Bone marrow (tissue), 2 donors: ENCODE measurements around the gene GPR68.

Source experiments
- DNase-seq, 2 donors: peaks; one replicate each; lab custom pipeline; 2025; lab: John Stamatoyannopoulos, UW

GPR68 gene, protein sequence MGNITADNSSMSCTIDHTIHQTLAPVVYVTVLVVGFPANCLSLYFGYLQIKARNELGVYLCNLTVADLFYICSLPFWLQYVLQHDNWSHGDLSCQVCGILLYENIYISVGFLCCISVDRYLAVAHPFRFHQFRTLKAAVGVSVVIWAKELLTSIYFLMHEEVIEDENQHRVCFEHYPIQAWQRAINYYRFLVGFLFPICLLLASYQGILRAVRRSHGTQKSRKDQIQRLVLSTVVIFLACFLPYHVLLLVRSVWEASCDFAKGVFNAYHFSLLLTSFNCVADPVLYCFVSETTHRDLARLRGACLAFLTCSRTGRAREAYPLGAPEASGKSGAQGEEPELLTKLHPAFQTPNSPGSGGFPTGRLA

DNA sequence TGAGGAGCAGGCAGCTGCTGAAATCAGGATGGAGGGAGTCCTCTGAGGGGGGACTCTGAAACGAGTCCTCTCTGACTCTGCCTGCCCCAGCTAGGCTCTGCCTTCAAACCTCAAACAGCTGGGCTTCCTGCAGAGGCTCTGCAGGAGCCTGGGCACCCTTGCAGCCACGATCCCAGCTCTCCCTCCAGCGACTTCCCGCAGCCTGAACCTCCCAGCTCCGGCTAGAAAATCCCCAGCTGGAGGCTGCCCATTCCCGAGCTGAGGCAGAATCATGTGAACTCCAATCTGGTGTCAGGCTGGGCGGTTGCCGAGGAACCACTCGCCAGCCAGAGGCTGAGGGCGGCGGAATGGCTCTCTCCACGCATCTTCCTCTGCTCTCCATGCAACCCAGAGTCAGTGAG lies at the start of gene GPR68:
Gene GPR68 (minus strand): TSS at position 204 of the 401 bp plus-strand sequence. CDS start 9,654 bp downstream, outside the sequence.
- DNase-seq = peak in 1 of 2 donors; percentile 30

DNA sequence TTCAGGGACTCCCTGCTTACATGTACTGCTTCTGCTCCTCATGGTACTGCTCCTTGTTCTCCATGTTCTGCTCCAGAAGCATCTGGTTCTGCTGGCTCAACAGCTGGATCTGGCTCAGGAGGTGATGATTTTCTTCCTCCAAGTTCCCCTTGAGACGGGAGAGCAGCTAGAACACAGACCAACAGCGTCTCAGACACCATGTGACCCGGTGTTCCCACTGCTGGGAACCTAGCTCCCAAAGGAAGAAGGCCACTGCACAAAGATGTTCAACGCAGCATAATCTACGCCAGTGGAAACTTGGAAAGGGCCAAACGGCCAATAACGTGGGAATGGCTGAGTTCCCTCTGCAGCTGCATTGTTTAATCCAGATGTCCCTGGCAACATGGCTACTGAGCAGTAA lies 49.6 kb upstream of the GPR68 start:
- no peak for DNase-seq

DNA sequence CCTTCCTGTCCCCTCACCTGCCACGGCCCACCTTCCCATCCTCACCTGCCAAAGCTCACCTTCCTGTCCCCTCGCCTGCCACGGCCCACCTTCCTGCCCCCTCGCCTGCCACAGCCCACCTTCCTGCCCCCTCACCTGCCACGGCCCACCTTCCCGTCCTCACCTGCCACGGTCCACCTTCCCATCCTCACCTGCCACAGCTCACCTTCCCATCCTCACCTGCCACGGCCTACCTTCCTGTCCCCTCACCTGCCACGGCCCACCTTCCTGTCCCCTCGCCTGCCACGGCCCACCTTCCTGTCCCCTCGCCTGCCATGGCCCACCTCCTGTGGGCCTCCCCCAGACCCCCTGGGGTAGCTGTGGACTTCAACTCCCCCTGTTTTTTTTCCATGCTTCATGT lies 48.8 kb upstream of the GPR68 start:
- DNase-seq = no peak

DNA sequence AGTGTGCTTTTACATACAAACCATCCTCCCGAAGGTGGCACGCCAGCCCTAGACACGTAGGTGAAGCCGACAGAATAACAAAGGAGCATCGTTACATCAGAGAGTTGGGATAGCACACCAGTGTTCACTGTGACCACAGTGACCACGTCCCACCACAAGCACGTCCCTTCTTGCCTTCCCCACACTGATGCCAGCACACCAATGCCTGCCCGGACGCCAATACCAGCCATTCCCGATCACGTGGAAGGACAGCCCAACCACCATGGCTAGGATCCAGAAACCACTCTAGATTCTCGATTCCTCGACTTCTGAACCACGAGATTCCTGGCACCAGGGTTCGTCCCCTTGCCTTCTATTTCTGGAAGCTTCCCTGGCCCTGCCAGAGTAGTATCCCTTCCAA lies 48.0 kb upstream of the GPR68 start:
- DNase-seq = no peak

DNA sequence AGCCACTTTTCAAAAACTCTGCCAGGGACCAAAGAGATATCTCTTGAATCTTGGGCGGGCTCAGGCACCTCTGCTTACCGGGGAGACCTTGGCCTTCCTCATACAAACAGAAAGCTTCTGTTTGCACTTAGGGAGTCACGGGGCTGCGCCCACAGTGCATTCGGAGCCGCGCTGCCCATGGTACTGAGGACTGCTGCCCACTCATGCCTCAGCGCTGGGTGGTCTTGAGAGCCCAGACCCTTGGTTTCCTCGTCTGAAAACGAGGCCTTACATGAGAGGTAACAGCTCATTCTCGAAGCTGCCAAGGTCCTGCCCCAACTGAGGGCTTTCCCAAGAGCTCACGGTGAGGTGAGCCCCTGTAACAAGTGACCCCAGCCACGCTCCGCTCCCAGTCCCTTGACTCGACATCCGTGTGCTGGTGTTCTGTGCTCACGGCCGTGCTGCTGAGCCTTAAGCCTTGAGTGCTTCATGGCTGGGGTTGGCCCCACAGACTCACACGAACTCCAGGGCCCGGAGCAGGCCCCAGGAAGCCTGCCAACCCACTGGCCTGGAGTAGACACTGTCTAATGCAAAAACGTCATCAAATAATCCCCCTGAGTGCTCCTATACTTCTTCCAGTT lies 47.4 kb upstream of the GPR68 start:
- no peak for DNase-seq

DNA sequence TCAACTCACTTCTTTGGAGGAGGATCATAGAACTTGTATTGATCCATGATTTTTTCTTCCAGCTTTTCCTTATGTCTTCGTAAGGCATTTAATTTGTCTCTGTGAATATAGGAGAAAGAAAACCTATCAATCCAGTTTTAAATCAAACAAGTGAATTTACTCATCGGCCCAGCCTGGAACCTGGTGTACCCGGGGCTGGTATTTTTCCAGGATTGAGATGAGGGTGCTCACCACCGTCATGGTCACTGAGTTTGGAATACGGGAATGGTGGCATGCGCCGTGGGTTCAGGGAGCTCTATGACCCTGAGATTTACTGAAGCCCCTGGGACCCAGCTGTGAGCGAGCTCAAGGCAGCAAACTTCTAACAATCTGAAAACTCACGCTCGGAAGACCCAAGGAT lies 46.5 kb upstream of the GPR68 start:
- DNase-seq = no peak

DNA sequence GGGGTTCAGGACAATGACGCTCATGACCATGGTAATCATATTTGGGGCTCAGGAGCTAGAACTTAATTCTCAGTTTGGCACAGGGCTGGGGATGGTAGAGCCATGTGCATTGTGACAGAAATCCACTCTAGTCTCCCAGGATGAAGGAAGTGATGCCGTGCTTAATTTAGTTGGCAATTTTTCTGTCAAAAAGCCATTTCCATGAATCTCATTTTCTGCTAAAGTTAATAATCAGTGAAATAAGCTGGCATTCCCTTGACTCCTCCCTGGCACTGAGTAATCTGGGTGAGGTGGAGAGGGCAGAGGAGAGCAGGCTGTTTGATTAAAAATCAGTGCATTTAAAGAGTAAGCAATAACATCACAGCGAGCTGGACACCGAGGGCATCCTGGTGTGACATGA lies 45.0 kb upstream of the GPR68 start:
- DNase-seq = no peak

DNA sequence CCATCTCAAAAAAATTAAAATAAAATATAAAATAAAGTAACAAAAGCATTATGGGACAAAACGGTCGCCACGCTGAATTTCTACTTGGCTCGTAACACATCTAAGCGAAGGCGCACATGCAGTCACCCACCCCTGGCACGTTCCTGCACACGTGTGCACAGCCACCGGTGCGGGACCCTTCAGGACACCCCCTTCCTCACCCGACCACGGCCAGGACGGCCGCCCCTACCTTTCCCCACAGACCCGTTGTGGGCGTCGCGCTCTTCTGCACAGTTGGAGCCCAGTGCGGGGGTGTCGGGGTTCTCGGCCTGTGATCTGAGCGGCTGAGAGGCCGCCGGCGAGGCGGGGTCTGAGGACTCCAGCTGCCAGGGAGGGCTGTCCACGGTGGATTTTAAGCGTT lies 44.4 kb upstream of the GPR68 start:
- DNase-seq = no peak

DNA sequence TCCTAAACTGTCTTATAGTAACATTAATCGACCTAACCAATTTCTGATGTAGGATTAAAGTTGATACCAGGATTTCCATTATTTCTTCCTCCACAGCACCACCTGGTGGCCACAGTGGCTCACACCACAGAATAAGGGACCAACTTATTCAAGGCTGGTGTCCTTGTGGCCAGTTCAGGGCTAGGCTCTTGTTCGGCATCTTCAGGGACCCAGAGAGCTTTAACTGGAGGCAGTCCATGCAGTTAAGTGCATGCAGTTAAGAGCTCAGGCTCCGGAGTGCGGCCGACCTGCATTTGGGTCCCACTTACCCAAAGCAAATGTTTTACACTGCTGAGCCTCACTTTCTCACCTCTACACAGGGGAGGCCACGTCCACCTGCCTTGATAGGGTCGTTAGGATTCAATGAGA lies 42.0 kb upstream of the GPR68 start:
- peak; percentile 34 to 57 for DNase-seq

DNA sequence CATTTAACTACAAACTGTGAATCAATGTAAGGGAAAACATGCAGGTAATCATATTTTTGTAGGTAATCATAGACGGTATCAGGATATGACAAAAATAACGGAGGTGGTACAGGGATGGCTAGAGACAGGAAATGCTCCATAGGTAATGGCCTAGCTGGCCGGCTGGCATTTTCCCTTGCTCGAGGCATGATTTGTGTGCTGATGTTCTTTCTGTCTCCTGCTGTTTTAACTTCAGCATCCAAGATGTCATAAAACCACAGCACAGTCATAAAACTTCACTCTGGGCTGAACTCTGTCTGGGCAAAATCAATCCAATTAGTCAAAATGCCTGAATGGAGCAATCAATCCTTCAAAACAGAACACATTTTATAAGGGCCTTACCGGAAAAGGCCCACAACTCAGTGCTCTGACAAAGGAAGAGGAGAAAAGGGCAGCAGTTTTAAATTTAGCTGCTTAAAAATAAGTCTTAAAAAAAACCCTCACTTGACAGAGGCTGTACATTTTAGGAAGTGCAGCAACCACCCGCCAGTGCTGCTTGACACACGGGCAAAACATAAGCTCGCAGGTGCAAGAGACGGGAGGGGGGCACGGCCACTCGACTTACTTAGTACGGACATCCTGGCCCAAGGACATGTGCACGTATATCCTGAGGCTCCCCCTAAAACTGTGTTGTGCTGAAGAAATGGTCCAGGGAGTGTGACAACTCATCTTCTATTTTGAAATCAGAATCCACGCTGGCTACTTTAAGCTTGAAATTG lies 40.5 kb upstream of the GPR68 start:
- no peak for DNase-seq

DNA sequence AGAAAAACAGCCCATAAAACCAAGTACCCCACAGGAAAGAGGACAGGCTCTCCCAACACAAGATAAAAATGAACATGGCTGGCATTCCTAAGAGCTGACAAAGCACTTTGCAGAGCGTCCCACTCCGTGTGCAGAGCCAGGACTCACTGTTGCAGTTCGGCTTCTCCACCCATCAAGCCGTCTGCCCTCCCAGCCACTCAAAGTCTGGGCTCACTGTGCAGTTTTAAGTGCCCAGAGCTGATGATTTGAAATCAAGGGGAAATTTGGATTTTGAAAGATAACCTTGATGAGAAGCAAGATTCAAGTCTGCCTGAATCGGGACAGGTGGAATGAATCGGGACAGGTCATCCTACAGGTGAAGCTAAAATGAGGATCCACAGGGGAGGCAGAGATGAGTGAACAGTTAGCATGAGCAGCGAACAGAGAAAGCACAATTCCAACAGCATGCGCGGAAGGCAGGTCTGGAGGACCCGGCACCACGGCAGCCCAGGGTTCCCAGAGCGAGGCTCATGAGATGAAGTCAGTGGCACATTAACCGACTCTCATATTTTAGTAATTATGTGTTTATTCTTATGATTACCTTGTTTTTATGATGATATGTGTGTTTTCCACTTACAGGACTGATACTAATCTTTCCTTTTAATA lies 39.8 kb upstream of the GPR68 start:
- DNase-seq = no peak

DNA sequence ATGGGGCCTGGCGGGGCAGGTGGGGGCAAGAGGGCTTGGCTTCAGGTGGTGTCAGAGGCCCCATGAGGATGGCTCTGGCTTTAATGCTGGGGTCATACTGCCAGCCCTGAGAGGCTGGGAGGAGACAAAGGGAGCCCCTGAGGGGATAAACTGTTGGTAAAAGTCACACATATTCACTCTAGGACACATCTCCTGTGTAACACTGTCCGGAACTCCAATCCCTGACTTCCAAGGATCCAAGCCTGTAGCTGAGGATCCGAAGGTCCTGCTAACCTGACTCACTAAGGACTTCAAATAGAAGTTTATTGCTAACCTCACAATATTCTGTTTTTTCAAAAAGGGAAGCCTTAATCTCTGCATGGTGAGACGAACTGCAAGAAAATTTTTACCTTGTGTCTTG lies 39.2 kb upstream of the GPR68 start:
- DNase-seq = no peak

DNA sequence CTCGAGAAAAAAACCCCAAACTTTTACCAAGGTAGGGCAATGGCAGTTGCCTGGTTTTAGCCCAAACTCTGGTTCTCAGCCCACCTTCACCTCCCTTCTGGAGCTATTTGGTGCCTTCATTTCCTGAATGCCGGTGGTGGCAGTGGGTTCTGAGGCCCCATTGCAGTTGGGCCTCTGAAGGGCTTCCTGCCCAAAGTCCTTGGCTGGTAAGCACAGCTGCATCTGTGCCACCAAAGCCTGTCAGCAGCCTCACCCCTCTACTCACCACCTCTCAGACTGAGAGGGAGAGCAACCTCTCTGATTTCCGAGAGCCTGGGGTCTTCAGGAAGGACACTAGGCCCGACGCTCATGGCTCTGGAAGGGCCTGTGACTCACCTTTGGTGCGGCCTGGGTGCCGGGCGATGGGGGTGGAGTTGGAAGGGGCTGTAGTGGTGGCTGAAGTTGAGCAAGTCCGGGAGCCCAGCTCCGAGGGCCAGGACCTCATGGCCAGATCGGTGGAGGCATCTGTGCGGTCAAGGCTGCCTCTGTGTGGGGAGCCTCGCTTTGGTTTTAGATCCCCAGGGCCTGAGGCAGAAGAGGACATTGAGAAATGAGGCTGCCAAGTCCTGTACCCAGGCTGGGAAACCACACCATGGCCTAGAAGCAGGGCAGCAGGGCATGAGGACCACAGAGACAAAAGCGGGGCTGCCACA lies 38.6 kb upstream of the GPR68 start:
- no peak for DNase-seq

DNA sequence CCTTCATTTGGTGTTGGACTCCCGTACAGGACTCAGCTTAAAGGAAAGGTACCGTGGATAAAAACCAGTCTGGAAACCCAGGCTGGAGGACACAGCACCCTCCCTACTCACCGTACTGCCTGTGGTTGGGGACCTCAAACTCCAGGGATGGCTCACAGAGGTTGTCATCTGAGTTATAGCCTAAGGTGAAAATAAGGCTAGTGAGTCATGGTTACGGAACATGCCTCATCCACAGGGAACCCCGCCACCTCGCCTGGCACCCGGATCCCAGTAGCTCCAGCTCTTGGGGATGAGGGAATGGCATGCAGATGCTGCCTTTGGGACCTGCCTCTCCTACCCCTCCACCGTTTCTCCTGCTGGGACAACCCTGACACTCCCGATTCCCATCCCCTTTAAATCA lies 36.8 kb upstream of the GPR68 start:
- no peak for DNase-seq

DNA sequence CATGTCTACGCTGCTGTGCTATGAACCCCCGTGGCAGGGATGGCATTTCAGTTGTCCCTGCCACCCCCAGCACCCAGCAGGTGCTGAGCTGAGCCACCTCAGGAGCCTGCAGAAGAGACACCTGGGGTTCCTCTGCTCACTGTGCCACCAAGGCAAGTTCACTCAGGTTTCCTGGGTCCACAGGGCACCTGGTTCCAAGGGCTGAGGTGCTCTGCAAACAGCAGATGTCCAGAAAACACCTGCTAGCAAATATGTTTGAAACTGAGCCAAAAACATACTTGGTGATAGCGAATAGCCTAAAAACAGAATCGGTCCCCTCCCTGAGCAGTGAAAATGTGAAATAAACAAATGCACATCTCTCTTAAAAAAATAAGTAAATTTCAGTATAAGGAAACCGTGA lies 35.6 kb upstream of the GPR68 start:
- DNase-seq = no peak

DNA sequence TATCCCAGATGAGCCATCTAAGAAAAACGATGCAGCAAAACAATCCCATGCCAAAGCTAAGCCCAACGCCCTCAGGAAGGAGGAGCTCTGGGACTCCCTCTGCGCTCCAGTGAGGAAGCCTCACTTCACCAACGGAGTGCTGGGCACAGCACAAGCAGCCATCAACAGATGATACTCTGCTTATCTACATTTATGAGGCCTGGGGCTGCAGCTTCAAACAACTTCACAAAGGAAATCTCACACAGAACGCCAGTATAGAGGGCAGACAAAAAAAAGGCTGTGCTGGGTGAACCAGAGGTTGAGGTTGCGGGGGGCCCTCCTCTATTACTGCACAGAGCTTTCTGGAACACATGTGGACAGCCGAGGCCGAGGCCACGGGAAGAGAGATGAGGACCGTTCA lies 34.9 kb upstream of the GPR68 start:
- no peak for DNase-seq

DNA sequence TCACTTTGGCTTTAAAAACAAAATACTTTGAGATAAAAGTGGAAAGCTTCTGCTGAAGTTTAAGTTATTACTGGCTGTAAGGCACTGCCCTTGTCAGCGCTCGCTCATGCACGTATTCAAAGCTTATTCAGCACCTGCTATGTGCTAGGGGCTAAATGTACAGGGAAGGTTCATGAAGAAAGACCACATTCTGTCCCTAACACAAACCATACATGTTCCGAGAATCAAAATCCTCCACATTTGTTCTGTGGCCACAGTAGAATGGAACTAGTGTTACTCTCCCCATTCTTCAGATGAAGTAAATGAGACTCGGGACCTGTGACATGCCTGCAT lies 33.8 kb upstream of the GPR68 start:
- DNase-seq = no peak

DNA sequence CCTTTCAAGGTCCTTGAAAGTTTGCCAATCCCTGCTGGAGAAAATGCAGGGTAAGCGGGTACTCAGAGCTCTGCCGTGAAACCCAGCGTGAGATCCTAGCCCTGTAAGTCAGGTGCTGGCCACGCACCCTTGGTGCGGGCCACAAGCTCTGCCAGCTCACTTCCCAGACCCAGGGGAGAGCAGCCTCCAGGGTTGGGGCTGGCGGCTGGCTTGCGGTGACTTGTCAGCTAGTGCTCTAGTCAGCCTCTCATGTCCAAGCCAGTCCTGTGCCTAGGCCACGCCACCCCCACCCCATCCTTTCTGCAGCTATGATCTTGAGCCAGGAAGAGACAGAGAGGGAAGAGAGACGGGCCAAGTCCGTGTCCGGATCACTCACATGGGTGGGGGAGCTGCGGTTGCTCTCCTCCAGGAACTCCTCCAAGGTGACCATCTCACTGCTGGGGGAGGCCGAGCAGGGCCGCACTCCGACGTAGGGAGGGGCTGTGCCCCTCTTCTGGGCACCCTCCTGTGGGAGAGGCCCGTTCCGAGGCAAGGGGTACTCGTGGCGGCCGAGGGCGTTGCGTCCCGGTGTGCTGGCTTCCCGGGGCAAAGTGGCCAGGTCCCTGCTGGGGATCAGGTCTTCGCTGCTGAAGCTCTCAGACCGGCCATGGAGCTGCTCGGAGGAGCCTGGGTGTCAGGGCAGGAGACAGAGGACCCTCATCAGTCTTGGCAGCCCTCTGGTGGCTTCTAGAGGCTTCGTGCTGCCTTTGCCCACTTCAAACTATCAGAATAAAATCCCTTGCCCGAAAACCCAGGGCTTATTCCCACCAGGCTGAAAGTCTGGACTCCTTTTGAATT lies 33.3 kb upstream of the GPR68 start:
- no peak for DNase-seq

DNA sequence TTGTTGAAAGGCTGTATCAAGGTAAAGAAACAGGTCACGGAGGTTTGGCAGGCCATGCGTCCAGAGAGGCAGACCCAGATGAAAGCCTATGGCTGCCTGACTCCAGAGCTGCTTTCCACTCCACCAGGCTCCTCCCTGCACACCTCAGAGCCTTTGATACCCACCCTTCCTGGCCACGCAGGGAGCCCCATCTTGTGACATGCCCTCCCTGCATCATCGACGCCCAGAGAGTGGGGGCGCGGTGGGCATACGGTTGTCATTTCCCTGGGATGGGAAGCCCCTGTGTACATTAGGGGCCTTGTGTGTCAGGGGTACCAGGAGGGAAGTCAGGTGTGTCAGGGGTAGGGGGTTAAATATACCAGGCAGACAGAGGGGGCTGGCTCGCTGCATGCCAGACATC lies 30.3 kb upstream of the GPR68 start:
- no peak for DNase-seq

DNA sequence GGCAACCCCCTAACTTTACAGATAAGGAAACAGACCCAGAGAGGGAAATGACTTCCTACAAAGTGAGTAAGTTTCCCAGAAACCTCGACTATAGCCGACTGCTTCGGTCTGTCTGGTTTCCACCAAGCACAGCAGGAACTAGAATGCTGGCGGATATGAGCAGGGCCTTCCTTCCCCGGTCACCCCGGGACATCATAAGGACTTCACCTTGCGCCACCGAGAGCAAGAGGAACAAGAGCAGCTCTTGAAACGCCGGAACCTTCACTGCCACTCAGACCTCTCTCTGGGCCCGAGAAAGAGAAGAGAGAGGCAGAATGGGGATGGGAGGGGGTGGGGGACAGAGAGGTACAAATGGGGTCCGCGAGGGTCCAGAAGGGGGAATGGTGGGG lies 29.4 kb upstream of the GPR68 start:
- DNase-seq = no peak

DNA sequence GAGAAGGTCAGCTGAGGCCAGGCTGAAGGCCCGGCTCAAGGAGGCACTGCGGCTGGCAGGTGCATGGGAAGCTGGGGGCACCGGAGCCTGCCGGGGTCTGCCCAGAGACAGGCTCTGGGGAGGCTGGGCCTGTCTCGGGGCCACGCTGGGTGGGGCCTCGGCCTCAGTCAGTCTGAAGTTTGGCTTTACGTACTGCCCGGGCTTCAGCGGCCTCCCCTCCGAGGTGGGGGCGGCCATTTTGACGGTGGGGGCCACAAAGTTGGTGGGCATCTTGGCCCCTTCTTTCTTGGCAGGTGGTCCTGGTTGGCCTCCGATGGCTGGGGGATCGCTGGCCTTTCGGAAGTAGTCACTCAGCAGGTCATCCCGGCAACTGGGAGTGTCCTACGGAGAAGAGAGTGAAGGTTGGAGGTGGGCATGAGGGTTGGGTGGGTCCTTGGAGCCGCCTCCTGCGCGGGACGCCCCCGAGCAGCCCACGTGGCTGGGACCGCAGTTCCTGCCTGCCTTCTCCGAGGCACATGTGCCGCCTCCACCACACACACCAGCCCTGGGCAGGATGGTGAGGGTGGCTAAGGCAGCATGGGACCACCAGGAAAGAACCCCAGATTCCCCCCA lies 28.9 kb upstream of the GPR68 start:
- DNase-seq = no peak
